ENCODE results near the gene IP6K1.
"Not testable (repeated sequence)": the region's sequence is repeated elsewhere in the genome, so short reads cannot be mapped to it uniquely, and the experiment has no call there.

IP6K1 gene

GRCh38 chr3:49793486-49794085 lies 7.2 kb upstream of the IP6K1 start:
- DNase-seq = no peak

GRCh38 chr3:49792371-49793150 lies 6.2 kb upstream of the IP6K1 start:
- DNase-seq = no peak

GRCh38 chr3:49791571-49791970 lies 5.2 kb upstream of the IP6K1 start:
- DNase-seq = no peak

- no peak for DNase-seq
Measured at GRCh38 chr3:49790626-49791411, 4.5 kb upstream of the IP6K1 start.

GRCh38 chr3:49788056-49788455 lies 1.7 kb upstream of the IP6K1 start:
- DNase-seq = no peak

GRCh38 chr3:49787536-49787935 lies 1.2 kb upstream of the IP6K1 start:
- DNase-seq = no peak

GRCh38 chr3:49787182-49787464 lies 781 bp upstream of the IP6K1 start:
- DNase-seq = no peak

GRCh38 chr3:49785565-49786356 lies 581 bp downstream of the IP6K1 start:
- DNase-seq = no peak

GRCh38 chr3:49782277-49782676 lies 4.1 kb downstream of the IP6K1 start:
- not testable (repeated sequence) for DNase-seq

- DNase-seq = no peak
Measured at GRCh38 chr3:49781415-49782199, 4.7 kb downstream of the IP6K1 start.

GRCh38 chr3:49780975-49781365 lies 5.4 kb downstream of the IP6K1 start:
- DNase-seq = not testable (repeated sequence)

- no peak for DNase-seq
Measured at GRCh38 chr3:49780080-49780974, 6.0 kb downstream of the IP6K1 start.

GRCh38 chr3:49779358-49780079 lies 6.8 kb downstream of the IP6K1 start:
- DNase-seq = no peak

GRCh38 chr3:49776101-49776500 lies 10.2 kb downstream of the IP6K1 start:
- DNase-seq = not testable (repeated sequence)

GRCh38 chr3:49775538-49775937 lies 10.8 kb downstream of the IP6K1 start:
- no peak for DNase-seq

GRCh38 chr3:49772703-49773102 lies 13.6 kb downstream of the IP6K1 start:
- no peak for DNase-seq

GRCh38 chr3:49771340-49771938 lies 14.9 kb downstream of the IP6K1 start:
- no peak for DNase-seq

GRCh38 chr3:49769926-49770325 lies 16.4 kb downstream of the IP6K1 start:
- DNase-seq = no peak

GRCh38 chr3:49769286-49769915 lies 16.9 kb downstream of the IP6K1 start:
- DNase-seq = no peak

- DNase-seq = no peak
Measured at GRCh38 chr3:49763981-49764380, 22.4 kb downstream of the IP6K1 start.

Data from NCI-H2107 (cell line).